Fibroblast of skin of left biceps (primary cell): Measurements from ENCODE around the gene LRTM1.
A peak's percentile ranks its signal among the peaks of the same experiment; 100 is the strongest.

ENCODE experiments used
- DNase-seq, 2 experiments: peaks; one replicate each; pipeline ENCODE4 v3.0.0-alpha.2; 2013; ENCODE audit warnings: low read depth in 2 of 2

The LRTM1 gene

DNA sequence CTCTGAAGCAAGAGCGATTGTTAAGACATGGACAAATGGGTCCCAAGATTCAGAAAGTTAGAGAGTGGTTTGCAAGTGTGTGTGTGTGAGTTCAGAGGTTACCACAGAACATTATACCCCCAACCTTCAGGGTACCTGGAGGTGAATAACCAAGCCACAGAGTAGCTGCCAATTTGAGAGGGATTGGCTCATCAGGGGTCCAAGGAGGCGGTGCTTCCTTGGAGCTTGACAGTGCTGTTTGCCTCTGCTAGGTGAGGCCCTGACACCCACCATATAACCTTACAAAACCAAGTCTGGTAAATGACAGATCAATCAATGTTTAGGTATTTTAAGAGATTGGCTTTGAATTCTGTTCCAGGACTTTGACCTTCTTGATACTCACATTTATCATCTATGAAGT lies 35.7 kb downstream of the LRTM1 start:
- no peak for DNase-seq

DNA sequence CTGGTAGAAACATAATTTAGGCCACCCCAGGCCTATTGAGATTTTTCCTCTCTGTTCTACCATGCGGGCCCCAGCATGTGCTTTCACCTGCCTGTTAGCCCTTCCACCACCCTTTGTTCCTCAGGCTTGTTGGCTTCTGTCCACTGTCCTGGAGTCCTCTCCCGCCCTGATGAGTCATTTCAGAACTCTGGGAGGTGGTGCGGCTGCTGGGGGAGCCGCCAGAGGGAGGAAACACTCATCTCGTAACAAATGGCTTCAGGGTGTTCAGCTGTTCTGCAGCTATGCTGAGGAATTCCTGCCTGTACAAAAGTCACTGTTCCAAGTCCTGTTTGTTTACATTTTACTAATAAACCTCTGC lies 36.3 kb downstream of the LRTM1 start:
- peak; percentile 84 to 88 for DNase-seq

DNA sequence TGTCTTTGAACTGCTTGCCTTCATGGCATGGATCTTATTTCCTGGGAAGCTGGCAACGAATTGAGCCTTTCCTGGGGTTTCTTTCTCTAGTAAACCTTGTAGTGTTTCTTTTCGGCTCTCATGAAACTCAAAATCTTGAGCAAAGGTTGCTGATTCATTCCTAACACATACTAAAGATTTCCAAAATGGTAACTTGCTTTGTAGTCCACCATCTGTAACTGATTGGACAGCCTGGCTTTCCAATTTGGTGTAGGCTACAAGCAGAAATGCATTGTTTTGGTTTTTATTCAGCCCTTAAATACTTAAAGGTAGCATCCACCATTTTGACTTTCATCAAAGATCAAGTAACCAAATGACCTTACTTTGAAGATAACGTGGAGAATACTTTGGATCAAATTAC lies 38.1 kb downstream of the LRTM1 start:
- DNase-seq, result no peak

DNA sequence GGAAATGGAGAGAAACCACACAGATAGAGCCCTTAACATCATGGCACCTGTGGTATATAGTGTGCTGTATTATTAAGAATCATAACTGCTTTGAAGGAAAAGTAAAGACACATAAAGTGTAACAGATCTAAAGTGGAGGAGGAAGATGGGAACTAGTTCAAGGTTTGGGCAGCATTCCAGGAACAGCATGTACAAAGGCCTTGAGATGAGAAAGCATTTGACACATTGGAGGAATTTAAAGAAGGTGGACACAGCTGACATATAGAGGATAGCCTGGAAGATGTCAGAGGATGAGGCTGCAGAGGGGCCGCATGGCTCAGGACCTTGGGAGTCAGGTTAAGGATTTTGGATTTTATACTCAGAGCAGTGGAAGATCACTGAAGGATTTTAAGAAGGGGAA lies 39.0 kb downstream of the LRTM1 start:
- no peak for DNase-seq

DNA sequence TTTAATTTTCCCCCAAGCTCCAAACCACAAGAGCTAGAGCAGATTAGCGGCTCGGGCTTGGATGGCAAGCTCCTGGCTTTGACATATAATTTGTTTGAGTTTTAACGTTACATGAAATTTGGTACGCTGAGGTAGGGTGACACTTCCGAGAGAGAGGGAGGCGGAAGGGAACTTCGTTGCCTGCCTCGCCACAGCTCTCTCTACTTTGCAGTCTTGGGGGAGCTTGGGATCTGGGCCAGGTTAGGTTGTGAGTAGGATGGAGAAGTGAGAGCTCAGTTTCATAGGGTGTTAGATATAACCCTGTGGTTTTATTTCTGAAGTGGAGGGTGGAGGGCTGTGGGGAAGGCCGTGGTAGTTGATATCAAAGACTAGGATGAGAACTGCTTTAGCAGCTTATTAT lies 39.7 kb downstream of the LRTM1 start:
- no peak for DNase-seq

DNA sequence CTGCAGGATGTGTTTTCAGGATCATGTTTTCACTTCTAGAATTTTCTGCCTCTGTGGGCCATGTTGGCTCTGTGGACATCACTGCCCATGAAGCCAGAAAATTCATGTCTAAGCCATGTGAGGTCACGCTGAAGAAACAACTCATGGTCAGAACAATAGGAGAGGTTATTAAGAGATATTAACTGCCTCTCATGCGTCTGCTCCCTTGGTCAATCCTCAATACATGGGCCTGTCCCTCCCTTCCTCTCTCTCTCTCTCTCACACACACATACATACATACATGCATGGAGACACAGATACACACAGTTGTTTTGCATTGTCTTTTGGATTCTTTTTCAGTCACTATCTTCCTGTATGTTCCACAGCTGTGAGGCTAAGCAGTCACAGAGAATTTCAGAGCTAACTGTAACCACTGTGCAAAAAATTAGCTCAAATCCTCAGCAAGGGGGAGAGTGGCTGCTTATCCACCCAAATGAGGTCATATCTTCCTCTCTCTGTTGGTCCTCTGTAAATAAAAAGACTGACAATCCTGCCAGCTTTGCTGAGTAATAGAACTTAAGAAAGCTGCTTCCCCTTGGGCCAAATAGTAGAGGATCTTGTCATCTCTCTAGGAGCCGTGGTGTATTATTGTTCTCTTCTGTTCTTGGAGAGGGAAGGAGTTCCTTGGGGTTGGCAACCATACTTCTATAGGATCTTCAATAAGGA lies 45.6 kb downstream of the LRTM1 start:
- peak; percentile 87 to 88 for DNase-seq

DNA sequence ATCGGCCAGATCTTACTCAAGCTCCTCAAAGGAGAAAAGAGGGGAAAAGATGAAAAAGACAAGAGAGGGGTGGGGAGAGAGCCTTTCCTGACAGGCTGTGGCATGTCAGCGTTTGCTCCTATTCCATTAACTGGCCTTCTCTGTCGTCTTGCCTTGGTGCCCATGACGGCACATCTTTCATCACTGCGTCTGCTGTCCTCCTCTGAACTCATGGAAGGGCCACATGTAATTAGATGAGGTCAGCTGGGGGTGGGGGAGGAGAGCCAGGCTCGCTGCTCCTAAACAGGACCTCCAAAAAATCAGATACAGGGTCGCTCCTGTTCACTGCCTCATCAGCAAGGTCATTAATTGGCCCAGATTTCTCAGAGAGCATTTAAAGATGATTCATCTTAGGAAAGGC lies 49.7 kb downstream of the LRTM1 start:
- DNase-seq, result no peak

DNA sequence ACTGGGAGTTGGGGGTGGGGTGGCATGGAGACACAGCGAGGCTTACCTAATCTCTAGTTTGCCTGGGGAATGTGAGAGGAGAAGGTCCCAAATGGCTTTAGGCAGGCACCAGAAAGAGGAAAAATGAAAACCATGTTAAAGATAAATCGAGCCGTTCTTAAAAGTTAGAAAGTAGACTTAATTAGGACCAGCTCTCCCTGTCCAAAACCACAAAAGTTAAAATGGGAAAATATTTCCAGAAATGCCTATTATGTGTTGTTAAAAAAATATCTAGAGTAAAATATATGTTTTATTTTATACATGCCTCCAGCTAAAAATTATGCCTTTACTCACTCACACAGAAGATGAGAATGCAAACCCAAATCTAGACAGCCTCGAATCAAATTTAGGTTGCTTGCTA lies 50.1 kb downstream of the LRTM1 start:
- peak in 1 of 2 experiments; percentile 40 for DNase-seq

DNA sequence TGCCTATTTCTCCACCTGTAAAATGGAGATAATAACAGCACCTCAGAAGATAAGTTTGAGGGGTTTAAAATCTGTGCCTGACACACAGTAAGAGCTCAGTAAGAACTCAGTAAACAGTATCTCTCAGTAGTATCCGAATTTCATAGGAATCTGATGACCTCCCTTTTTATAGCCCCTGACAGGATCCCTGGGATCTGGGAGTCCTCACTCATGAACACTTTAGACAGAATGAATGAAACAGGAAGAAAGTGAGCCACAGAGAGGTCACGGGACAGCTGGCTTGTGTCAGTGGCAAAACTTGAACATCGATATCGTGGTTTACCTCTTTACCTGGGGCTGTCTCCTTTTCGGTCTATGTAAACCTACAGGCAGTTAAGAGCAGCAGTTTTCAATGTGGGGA lies 51.2 kb downstream of the LRTM1 start:
- DNase-seq, result no peak

DNA sequence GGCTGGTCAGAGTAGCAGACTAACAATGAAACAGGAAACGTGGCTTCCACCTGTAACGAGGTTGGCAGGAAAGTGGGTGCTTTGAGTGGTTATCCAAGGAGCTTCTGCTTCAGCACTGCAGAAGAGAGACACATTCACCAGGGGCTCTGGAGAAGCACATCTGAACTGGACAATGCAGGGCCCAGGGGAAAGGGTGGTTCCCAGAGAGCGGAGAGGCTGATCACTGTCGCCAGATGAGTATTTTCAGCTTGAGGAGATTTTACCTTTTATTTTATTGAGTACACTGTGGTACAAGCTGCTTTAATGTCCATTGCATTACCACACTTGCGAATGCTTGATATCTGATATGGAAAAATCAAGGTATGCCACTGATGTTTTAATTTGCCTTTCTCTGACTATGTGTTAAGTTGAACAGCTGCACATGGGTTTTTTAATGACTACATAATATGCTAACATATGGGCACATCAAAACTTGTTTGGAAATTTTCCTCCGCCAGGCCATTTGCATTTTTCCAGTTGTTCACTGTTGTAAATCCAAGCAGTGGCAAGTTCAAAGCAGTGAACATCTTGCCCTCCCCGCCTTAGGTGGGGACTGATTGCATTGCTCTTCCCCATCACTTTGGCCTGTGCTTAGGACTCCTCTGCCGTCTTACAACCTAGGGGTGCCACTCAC lies 52.1 kb downstream of the LRTM1 start:
- DNase-seq, result no peak

DNA sequence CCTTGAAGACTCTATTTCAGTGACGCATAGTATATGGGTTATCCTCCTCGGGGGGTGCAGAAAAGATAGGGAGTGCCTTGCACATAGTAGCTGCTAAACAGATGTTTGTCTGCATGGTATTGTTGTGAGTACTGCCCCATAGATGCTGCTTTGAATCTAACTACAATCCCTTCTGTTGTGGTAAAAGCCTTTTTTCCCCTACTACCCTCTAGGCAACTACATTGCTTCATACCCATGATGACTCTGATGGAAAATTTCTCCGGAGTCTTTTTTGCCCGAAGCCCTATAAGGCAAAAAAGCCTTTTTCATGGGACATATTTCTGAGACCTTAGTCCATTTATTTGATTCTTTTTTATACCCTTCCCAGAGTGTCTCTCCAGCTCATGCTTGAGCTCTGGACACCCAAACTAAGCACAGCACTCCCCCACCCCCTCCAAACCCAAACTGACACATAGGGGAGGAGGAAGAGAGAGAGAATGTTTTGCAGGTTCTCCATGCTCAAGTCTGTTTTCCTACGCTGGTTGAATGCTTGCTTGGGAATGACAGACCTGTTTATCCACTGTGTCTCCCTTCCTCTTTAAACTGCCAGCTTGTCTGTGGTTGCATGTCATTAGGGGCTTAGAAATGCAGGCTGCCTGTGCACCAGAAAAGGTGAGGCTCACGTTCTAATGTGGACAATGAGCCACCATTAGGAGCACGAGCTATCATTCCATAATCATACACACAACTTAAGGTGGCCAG lies 52.9 kb downstream of the LRTM1 start:
- no peak for DNase-seq

DNA sequence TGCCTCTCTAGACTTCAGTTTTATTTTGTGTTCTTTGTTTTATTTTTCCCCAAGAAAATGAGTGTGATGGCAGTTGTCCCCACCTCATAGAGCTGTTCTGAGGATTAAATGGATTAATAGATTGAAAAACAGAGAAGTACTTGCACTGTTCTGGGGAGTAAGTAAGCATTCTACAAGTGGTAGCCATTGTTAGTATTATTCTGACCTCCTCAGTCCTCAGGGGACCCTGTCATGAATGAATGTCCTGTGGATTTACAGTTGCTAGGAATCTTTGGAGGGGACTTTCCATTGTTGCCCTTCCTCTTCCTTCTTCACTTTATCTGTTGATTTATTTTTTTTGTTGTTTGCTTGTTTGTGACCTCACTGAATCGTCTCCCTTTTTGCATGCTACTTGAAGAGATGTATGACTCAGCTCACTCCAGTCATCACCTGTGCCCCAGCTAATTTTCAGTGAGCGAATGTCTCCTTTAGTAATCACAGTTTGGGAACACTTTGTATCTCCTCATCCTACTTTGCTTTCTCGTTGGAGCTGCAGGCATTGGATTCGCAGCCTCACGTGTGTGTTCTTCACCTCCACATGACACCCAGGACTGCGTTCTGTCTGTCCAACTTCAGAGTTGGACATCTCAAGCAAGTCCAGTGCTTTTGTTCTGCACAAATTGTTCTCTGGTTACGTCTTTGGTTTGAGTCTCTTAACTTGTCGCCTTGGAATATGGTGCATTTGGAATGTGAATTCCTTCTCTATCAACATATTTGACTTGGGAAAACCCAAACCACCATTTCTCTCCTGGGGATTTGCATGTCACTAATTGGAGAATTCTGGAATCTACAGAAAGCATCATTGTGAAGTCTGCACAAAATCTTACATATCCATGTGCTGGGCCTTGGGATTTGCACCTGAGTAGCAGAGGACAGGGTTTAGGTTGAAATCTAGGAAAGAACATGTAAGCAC lies 54.5 kb downstream of the LRTM1 start:
- no peak for DNase-seq

DNA sequence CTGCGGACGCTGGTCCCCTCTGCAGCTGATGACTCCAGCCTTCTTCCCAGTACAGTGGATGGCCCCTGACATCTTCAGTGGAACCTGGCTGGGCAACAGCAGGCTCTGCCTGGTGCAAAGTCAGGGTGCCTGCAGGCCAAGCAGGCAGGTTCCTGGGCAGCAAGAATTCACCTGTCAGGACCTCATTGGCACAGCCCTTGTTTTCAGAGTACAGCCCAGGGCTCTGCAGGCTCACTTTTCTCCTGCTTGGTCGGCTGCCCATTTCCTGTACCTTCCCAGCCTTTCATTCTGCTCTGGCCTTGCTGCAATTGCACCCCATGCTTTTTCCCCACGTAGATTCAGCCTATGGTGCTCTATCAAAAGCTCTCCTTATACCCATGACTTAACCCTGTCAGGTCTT lies 56.0 kb downstream of the LRTM1 start:
- DNase-seq, result no peak

DNA sequence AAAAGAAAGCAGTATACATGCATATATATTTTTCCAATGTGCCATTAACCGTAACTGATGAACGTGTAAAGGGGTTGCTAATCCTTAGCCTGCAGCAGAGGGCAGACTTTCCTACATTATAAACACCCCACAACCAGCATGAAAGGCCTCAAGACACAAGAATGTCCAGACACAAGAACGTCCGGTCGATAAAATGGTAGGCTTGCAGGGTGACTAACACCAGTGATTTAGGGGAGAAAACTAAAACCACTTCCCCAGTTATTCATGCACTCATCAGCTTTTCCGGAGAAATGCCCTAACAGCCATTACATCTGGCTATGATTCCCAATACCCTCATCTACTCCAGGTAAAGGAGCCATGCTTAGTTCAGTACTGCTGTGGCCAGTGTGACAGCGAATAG lies 57.4 kb downstream of the LRTM1 start:
- peak; percentile 90 to 91 for DNase-seq
